ENCODE data around the gene D2HGDH. TPM values are rescaled to one million over a fixed set of nuclear protein-coding genes. Genes with fewer than 3 reads are reported as not detected.

The D2HGDH gene
- total and polyA plus RNA-seq, 2 of the 8 experiments (the other 6 are each of a cell fraction or from before 2014, with no cell fraction given), result 3.4 to 8.1 TPM

GRCh38 chr2:241810307-241811200 is 76.1 kb downstream of the D2HGDH start (continued):
- TF ChIP-seq SUZ12 (IDR thresholded peaks at IDR 0.05; ENCODE audit: low read length) (no peak), KDM5A (IDR thresholded peaks at IDR 0.05; ENCODE audit: low read length) (no peak), KDM1A (IDR thresholded peaks at IDR 0.05; ENCODE audit: borderline replicate concordance, low read length) (no peak), TCF12 (IDR thresholded peaks at IDR 0.05; ENCODE audit: low read depth, low read length) (no peak), MAX (IDR thresholded peaks at IDR 0.05) (no peak), TBP (IDR thresholded peaks at IDR 0.05; ENCODE audit: low read depth, low read length) (no peak), JUN (IDR thresholded peaks at IDR 0.05; ENCODE audit: low read depth, low read length) (no peak), SIRT6 (IDR thresholded peaks at IDR 0.05; ENCODE audit: low read length) (no peak), CEBPB (IDR thresholded peaks at IDR 0.05; ENCODE audit: low read depth, low read length) (no peak), CBX5 (IDR thresholded peaks at IDR 0.05; ENCODE audit: low read depth, low read length) (no peak), SP4 (IDR thresholded peaks at IDR 0.05; ENCODE audit: low read length) (no peak), RAD21 (IDR thresholded peaks at IDR 0.05 in 1 of 2, conservative IDR thresholded peaks at IDR 0.05 in 1 of 2; ENCODE audit: low read depth in 2 of 2, low read length in 2 of 2) (no peak), EGR1 (IDR thresholded peaks at IDR 0.05; ENCODE audit: borderline replicate concordance, low read depth, low read length) (no peak)
